Gastrocnemius medialis (tissue), 4 donors: ENCODE data around the gene TRIM52.

Source experiments
- POLR2A ChIP-seq, 2 donors: fragments of 450-650 bp; IDR thresholded peaks; one replicate each; pipeline ENCODE4 v1.6.1; 2017; ENCODE audit warnings: antibody characterized with exemption in 2 of 2, mild to moderate bottlenecking in 2 of 2, moderate library complexity in 2 of 2
- TF ChIP-seq, protein P1 (sequence below), 5 experiments: fragments of 450-650 bp in 3 of 5; fragments of 200-600 bp in 2 of 5; sonication (generic) in 2 of 5; IDR thresholded peaks in 4 of 5; conservative IDR thresholded peaks in 1 of 5; 1 replicate in 4 of 5; 2 replicates in 1 of 5; pipeline ENCODE4 v1.5.1; 2016 to 2019; ENCODE audit warnings: antibody characterized with exemption in 5 of 5, mild to moderate bottlenecking in 3 of 5, moderate library complexity in 3 of 5

DNA sequence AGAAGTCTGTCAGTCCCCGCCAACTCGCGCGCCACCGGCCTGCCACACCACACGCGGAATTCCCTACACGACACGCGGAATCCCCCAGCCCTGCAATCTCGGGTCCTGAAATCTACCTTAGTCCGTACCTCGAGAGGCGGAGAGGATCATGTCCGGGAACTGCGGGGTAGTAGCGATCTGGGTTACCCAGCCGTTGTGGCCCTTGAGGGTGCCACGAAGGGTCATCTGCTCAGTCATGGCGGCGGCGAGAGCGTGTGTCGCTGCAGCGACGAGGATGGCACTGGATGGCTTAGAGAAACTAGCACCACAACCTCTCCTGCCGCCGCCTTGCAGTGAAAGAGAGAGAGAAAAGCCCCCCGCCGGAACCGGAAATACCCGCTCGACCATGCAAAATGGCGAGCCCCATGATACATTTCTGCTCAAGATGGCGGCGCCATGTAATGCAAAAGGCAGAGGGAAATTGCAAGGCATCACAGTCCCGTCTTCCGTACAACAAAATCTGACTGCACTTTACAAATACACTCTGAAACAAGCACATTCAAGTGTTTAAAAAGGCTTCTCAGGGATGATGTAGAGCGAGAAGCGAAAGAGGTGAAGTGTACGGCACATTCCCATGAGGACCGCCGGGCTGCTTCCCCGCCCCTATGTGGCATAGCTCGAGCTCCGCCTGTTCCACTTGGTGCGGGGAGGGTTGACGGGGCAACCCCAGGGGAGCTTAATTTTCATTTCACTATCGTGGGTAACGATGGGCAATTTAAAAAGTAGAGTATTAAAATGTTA, 17.2 kb downstream of the TRIM52 start, which contains the start of gene RACK1:
- TF ChIP-seq, protein P1, sequence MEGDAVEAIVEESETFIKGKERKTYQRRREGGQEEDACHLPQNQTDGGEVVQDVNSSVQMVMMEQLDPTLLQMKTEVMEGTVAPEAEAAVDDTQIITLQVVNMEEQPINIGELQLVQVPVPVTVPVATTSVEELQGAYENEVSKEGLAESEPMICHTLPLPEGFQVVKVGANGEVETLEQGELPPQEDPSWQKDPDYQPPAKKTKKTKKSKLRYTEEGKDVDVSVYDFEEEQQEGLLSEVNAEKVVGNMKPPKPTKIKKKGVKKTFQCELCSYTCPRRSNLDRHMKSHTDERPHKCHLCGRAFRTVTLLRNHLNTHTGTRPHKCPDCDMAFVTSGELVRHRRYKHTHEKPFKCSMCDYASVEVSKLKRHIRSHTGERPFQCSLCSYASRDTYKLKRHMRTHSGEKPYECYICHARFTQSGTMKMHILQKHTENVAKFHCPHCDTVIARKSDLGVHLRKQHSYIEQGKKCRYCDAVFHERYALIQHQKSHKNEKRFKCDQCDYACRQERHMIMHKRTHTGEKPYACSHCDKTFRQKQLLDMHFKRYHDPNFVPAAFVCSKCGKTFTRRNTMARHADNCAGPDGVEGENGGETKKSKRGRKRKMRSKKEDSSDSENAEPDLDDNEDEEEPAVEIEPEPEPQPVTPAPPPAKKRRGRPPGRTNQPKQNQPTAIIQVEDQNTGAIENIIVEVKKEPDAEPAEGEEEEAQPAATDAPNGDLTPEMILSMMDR (IDR thresholded peaks at IDR 0.05 in 4 of 5, conservative IDR thresholded peaks at IDR 0.05 in 1 of 5) = peak in 2 of 5 experiments; percentile 11 to 13
- peak; percentile 79 to 81 for TF ChIP-seq POLR2A (IDR thresholded peaks at IDR 0.05)
